ENCODE results near the gene PDS5A.
"Not testable (repeated sequence)": the region's sequence is repeated elsewhere in the genome, so short reads cannot be mapped to it uniquely, and the experiment has no call there.

The PDS5A gene

GRCh38 chr4:39893693-39894072 is 84.0 kb downstream of the PDS5A start:
- DNase-seq = no peak

- DNase-seq = no peak
Measured at GRCh38 chr4:39892988-39893692, 84.6 kb downstream of the PDS5A start.

GRCh38 chr4:39889226-39889625 is 88.5 kb downstream of the PDS5A start:
- no peak for DNase-seq

- no peak for DNase-seq
Measured at GRCh38 chr4:39888541-39888940, 89.2 kb downstream of the PDS5A start.

- no peak for DNase-seq
Measured at GRCh38 chr4:39883646-39884045, 94.1 kb downstream of the PDS5A start.

DNA sequence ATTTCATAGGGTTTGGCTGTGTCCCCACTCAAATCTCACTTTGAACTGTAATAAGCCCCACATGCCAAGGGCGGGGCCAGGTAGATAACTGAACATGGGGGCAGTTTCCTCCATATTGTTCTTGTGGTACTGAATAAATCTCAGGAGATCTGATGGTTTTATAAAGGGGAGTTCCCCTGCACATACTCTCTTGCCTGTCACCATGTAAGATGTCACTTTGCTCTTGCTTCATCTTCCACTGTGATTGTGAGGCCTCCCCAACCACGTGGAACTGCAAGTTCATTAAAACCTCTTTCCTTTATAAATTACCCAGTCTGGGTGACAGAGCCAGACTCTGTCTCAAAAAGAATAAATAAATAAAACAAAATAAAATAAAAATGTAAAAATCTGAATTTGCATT is 95.9 kb downstream of the PDS5A start:
- DNase-seq = no peak

- DNase-seq = no peak
Measured at GRCh38 chr4:39877971-39878370, 99.7 kb downstream of the PDS5A start.

- no peak for DNase-seq
Measured at GRCh38 chr4:39873823-39874222, 103.9 kb downstream of the PDS5A start.

GRCh38 chr4:39865280-39865679 is 112.4 kb downstream of the PDS5A start:
- DNase-seq = no peak

- no peak for DNase-seq
Measured at GRCh38 chr4:39864391-39864790, 113.3 kb downstream of the PDS5A start.

DNA sequence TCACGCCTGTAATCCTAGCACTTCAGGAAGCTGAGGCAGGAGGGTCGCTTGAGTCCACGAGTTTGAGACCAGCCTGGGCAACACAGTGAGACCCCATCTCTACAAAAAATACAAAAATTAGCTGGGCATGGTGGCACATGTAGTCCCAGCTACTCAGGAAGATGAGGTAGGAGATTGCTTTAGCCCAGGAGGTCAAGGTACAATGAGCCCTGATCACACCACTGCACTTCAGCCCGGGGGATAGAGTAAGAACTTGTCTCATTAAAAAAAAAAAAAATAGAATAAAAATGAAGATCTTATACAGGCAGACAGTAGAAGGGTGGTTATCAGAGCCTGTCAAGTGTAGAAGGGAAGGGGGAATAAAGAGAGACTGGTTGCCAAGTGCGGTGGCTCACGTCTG is 116.9 kb downstream of the PDS5A start:
- no peak for DNase-seq

DNA sequence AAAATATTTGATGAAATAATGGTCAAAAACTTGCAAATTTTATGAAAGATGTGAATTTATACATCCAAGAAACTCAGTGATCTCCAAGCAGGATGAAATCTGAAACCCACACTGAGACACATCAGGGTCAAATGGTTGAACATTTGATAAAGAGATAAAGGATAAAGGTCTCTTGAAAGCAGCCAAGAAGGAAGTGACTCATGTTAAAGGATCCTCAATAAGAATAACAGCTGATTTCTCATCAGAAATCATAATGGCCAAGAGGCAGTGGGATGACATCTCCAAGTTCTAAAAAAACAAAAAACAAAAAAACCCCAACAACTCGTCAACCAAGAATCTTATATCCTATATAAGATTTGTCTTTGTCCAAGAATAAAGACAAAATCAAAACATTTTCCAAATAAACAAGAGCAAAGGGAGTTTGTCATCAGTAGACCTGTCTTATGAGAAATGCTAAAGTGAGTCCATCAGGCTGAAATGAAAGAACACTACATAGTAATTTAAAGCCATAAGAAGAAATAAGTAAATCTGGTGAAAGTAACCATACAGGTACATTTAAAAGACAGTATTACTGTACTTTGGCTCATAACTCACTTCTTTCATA is 121.7 kb downstream of the PDS5A start:
- DNase-seq = no peak

GRCh38 chr4:39852636-39853035 is 125.1 kb downstream of the PDS5A start:
- no peak for DNase-seq

GRCh38 chr4:39850727-39851126 is 127.0 kb downstream of the PDS5A start:
- DNase-seq = no peak

GRCh38 chr4:39846705-39847104 is 131.0 kb downstream of the PDS5A start:
- DNase-seq = no peak

DNA sequence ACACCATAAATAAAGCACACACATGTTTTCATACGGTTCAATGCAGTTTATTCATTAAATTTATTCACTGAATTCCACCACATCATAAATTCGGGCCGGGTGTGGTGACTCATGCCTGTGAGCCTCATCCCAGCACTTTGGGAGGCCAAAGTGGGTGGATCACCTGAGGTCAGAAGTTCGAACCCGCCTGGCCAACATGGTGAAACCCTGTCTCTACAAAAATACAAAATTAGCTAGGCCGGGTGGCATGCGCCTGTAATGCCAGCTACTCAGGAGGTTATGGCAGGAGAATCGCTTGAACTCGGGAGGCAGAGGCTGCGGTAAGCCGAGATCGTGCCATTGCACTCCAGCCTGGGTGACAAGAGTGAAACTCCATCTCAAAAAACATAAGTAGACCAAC is 131.6 kb downstream of the PDS5A start:
- DNase-seq = no peak

- DNase-seq = no peak
Measured at GRCh38 chr4:39841894-39842293, 135.8 kb downstream of the PDS5A start.

DNA sequence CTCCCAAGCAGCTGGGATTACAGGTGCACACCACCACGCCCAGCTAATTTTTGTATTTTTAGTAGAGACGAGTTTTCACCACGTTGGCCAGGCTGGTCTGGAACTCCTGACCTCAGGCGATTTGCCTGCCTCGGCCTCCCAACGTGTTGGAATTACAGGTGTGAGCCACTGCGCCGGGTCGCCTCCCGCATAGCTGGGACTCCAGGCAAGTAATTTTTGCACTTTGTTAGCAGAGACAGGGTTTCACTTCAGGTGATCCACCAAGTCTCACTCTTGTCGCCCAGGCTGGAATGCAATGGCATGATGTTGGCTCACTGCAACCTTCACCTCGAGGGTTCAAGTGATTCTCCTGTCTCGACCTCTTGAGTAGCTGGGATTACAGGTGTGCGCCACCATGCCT is 137.2 kb downstream of the PDS5A start:
- DNase-seq = not testable (repeated sequence)

- DNase-seq = no peak
Measured at GRCh38 chr4:39840027-39840426, 137.7 kb downstream of the PDS5A start.

- not testable (repeated sequence) for DNase-seq
Measured at GRCh38 chr4:39838431-39838830, 139.3 kb downstream of the PDS5A start.

GRCh38 chr4:39834269-39834668 is 143.4 kb downstream of the PDS5A start:
- no peak for DNase-seq

- no peak for DNase-seq
Measured at GRCh38 chr4:39825741-39826231, 151.9 kb downstream of the PDS5A start.

- peak in 1 of 2 experiments; percentile 13 for DNase-seq
Measured at GRCh38 chr4:39825090-39825489, 152.6 kb downstream of the PDS5A start.

GRCh38 chr4:39823191-39823590 is 154.5 kb downstream of the PDS5A start:
- DNase-seq = no peak

DNA sequence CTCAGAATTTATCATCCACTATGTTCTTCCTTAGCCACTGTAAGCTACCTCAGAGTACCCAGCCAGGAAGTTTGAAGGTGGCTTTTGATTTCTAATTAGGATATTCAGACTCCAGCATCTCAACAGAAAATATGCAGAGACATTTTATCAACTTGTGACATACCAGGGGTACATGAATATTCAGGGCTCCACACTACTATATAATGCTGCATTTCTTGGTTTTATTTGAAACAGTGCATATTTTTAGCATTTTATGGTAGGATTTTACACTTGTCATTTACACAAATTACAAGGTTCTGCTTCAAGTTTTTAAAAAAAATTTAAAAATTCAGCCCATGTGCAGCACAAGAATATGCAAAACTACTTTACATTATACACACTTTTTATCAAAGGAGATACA is 155.0 kb downstream of the PDS5A start:
- DNase-seq = no peak
